Trophoblast cell (in vitro differentiated cells and primary cell): Measurements from ENCODE around the gene SRM.

Experiments
- DNase-seq, 2 donors: peaks; one replicate each; pipeline ENCODE4 v3.0.0-alpha.2; 2016
- H2AFZ ChIP-seq: 2 replicates; pipeline ENCODE4 v1.6.1; 2013; ENCODE audit warnings: low read length, moderate library complexity, mild to moderate bottlenecking; ENCODE audit not compliant: insufficient read depth, poor library complexity
- H2AK5ac ChIP-seq: 2 replicates; pipeline ENCODE4 v1.6.1; 2013; ENCODE audit warnings: mild to moderate bottlenecking, low read length
- H2BK120ac ChIP-seq: 2 replicates; pipeline ENCODE4 v1.6.1; 2013; ENCODE audit warnings: low read length, mild to moderate bottlenecking, moderate library complexity; ENCODE audit not compliant: insufficient read depth, poor library complexity
- H2BK12ac ChIP-seq: 2 replicates; pipeline ENCODE4 v1.6.1; 2013; ENCODE audit warnings: mild to moderate bottlenecking, low read length, moderate library complexity
- H2BK5ac ChIP-seq: 2 replicates; pipeline ENCODE4 v1.6.1; 2013; ENCODE audit warnings: low read length, low read depth, moderate library complexity, mild to moderate bottlenecking; ENCODE audit not compliant: poor library complexity
- H3K14ac ChIP-seq: 2 replicates; pipeline ENCODE4 v1.6.1; 2013; ENCODE audit warnings: mild to moderate bottlenecking, low read length
- H3K18ac ChIP-seq: 2 replicates; pipeline ENCODE4 v1.6.1; 2013; ENCODE audit warnings: mild to moderate bottlenecking, low read length
- H3K23ac ChIP-seq: 2 replicates; pipeline ENCODE4 v1.6.1; 2013; ENCODE audit warnings: low read length
- H3K27ac ChIP-seq: 2 replicates; pipeline ENCODE4 v1.5.1; 2013; ENCODE audit warnings: low read depth, mild to moderate bottlenecking, inconsistent platforms, low read length, moderate library complexity
- H3K27me3 ChIP-seq: 2 replicates; pipeline ENCODE4 v1.6.1; 2013; ENCODE audit warnings: inconsistent platforms, mild to moderate bottlenecking, low read length, moderate library complexity; ENCODE audit not compliant: insufficient read depth
- H3K36me3 ChIP-seq, 2 experiments: 1 replicate in 1 of 2; 2 replicates in 1 of 2; pipeline ENCODE4 v1.6.1; 2013; ENCODE audit warnings: low read length in 2 of 2, mild to moderate bottlenecking in 2 of 2, moderate library complexity in 1 of 2; ENCODE audit not compliant: insufficient read depth in 2 of 2, control insufficient read depth in 1 of 2
- H3K4ac ChIP-seq: 2 replicates; pipeline ENCODE4 v1.6.1; 2013; ENCODE audit warnings: low read depth, mild to moderate bottlenecking, low read length, moderate library complexity
- H3K4me1 ChIP-seq, 2 experiments: 1 replicate in 1 of 2; 2 replicates in 1 of 2; pipeline ENCODE4 v1.6.1; 2013; ENCODE audit warnings: low read length in 2 of 2, mild to moderate bottlenecking in 2 of 2, moderate library complexity in 1 of 2; ENCODE audit not compliant: insufficient read depth in 2 of 2, control insufficient read depth in 1 of 2
- H3K4me2 ChIP-seq: 2 replicates; pipeline ENCODE4 v1.6.1; 2013; ENCODE audit warnings: inconsistent platforms, mild to moderate bottlenecking, low read length, moderate library complexity
- H3K4me3 ChIP-seq: 2 replicates; pipeline ENCODE4 v1.5.1; 2013; ENCODE audit warnings: mild to moderate bottlenecking, low read depth, low read length, inconsistent platforms
- H3K79me1 ChIP-seq: one replicate; pipeline ENCODE4 v1.6.1; 2013; ENCODE audit warnings: low read length
- H3K79me2 ChIP-seq: 2 replicates; pipeline ENCODE4 v1.6.1; 2013; ENCODE audit warnings: low read length, mild to moderate bottlenecking; ENCODE audit not compliant: control insufficient read depth, insufficient read depth, poor library complexity
- H3K9ac ChIP-seq: 2 replicates; pipeline ENCODE4 v1.6.1; 2013; ENCODE audit warnings: mild to moderate bottlenecking, low read length
- H3K9me3 ChIP-seq: 2 replicates; pipeline ENCODE4 v1.6.1; 2013; ENCODE audit warnings: low read depth, mild to moderate bottlenecking, control low read depth, inconsistent platforms, low read length; ENCODE audit not compliant: insufficient read depth
- H4K12ac ChIP-seq: 2 replicates; pipeline ENCODE4 v1.6.1; 2013; ENCODE audit warnings: low read depth, mild to moderate bottlenecking, low read length, moderate library complexity
- H4K8ac ChIP-seq: 2 replicates; pipeline ENCODE4 v1.6.1; 2013; ENCODE audit warnings: low read depth, mild to moderate bottlenecking, low read length, moderate library complexity
- H4K91ac ChIP-seq: one replicate; pipeline ENCODE4 v1.6.1; 2013; ENCODE audit warnings: low read depth, mild to moderate bottlenecking, low read length, moderate library complexity
- WGBS: extraction: QIAGEN DNeasy Blood & Tissue Kit; methylation state at CpG from one replicate; pipeline ENCODE4 v1.1.7; 2013; ENCODE audit warnings: missing lambda C conversion rate; ENCODE audit not compliant: insufficient read length, insufficient coverage; ENCODE audit errors: extremely low coverage; 5-methylcytosine and 5-hydroxymethylcytosine counted together

The SRM gene

DNA sequence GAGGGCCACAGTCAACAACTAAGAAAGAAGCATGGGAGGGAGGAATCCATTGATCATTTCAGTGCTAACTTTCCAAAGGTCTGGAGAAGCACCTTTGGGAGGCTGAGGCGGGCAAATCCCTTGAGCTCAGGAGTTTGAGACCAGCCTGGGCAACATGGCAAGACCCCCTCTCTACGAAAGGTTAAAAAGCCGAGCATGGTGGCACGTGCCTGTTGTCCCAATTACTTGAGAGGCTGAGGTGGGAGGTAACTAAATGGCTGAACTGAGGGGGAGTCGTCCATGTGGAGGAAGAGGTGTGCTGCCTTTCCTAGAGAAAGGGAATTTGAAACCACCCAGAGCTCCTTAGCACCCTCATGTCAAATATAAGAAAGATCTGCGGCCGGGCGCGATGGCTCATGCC is 29.0 kb downstream of the SRM start:
- no peak overlapping the region for H2AFZ ChIP-seq
- H3K27ac ChIP-seq = no peak overlapping the region
- no peak overlapping the region for H3K4me2 ChIP-seq
- no peak overlapping the region for H3K23ac ChIP-seq
- H3K4ac ChIP-seq = no peak overlapping the region
- no peak overlapping the region for H4K91ac ChIP-seq
- no peak overlapping the region for H2BK5ac ChIP-seq
- no peaks in the 10 kb centered on the region for H3K4me1 ChIP-seq
- H4K12ac ChIP-seq = no peak overlapping the region
- no peak overlapping the region for H4K8ac ChIP-seq
- peaks cover 8 to 11% of the 10 kb centered on the region in 2 experiments for H3K36me3 ChIP-seq
- no peak for DNase-seq
- H2BK120ac ChIP-seq = no peak overlapping the region
- H2BK12ac ChIP-seq = no peak overlapping the region
- H3K79me2 ChIP-seq = no peaks in the 10 kb centered on the region
- no peak overlapping the region for H3K14ac ChIP-seq
- H3K9me3 ChIP-seq = no peaks in the 10 kb centered on the region
- WGBS = no CpG with 5 or more reads among the region's 9 CpGs
- H3K27me3 ChIP-seq = no peaks in the 10 kb centered on the region
- no peak overlapping the region for H3K4me3 ChIP-seq
- H3K79me1 ChIP-seq = no peaks in the 10 kb centered on the region
- H3K9ac ChIP-seq = no peak overlapping the region
- no peak overlapping the region for H2AK5ac ChIP-seq
- H3K18ac ChIP-seq = no peak overlapping the region

GRCh38 chr1:11028018-11028417 is 31.8 kb downstream of the SRM start:
- no peak overlapping the region for H4K91ac ChIP-seq
- no peak overlapping the region for H2BK5ac ChIP-seq
- no peak overlapping the region for H2AK5ac ChIP-seq
- H3K27me3 ChIP-seq = no peaks in the 10 kb centered on the region
- H4K12ac ChIP-seq = no peak overlapping the region
- no peak overlapping the region for H3K9ac ChIP-seq
- no peak overlapping the region for H3K23ac ChIP-seq
- no peaks in the 10 kb centered on the region for H3K79me2 ChIP-seq
- H3K4ac ChIP-seq = no peak overlapping the region
- no peak overlapping the region for H2BK12ac ChIP-seq
- H3K18ac ChIP-seq = no peak overlapping the region
- H4K8ac ChIP-seq = no peak overlapping the region
- no peak overlapping the region for H3K4me3 ChIP-seq
- H3K36me3 ChIP-seq = peaks cover 11 to 20% of the 10 kb centered on the region in 2 experiments
- no peaks in the 10 kb centered on the region for H3K9me3 ChIP-seq
- H3K4me1 ChIP-seq = no peaks in the 10 kb centered on the region
- no peak overlapping the region for H3K4me2 ChIP-seq
- WGBS = no CpG with 5 or more reads among the region's 3 CpGs
- no peak overlapping the region for H2BK120ac ChIP-seq
- H2AFZ ChIP-seq = no peak overlapping the region
- H3K79me1 ChIP-seq = no peaks in the 10 kb centered on the region
- DNase-seq = no peak
- no peak overlapping the region for H3K27ac ChIP-seq
- H3K14ac ChIP-seq = no peak overlapping the region

- H4K12ac ChIP-seq = no peak overlapping the region
- H3K27me3 ChIP-seq = no peaks in the 10 kb centered on the region
- no peak overlapping the region for H2AK5ac ChIP-seq
- no peaks in the 10 kb centered on the region for H3K4me1 ChIP-seq
- no peak overlapping the region for H2BK12ac ChIP-seq
- no peaks in the 10 kb centered on the region for H3K79me2 ChIP-seq
- H3K9me3 ChIP-seq = no peaks in the 10 kb centered on the region
- H3K4ac ChIP-seq = no peak overlapping the region
- H4K91ac ChIP-seq = no peak overlapping the region
- no peak for DNase-seq
- no peaks in the 10 kb centered on the region for H3K79me1 ChIP-seq
- H3K4me2 ChIP-seq = no peak overlapping the region
- no peak overlapping the region for H3K27ac ChIP-seq
- no peak overlapping the region for H3K14ac ChIP-seq
- H3K4me3 ChIP-seq = no peak overlapping the region
- WGBS = no CpG with 5 or more reads among the region's 6 CpGs
- H3K23ac ChIP-seq = no peak overlapping the region
- no peak overlapping the region for H3K18ac ChIP-seq
- H2BK5ac ChIP-seq = no peak overlapping the region
- H2BK120ac ChIP-seq = no peak overlapping the region
- no peak overlapping the region for H2AFZ ChIP-seq
- peaks cover 12 to 21% of the 10 kb centered on the region in 2 experiments for H3K36me3 ChIP-seq
- H3K9ac ChIP-seq = no peak overlapping the region
- H4K8ac ChIP-seq = no peak overlapping the region
Measured at GRCh38 chr1:11027316-11027715, 32.5 kb downstream of the SRM start.

DNA sequence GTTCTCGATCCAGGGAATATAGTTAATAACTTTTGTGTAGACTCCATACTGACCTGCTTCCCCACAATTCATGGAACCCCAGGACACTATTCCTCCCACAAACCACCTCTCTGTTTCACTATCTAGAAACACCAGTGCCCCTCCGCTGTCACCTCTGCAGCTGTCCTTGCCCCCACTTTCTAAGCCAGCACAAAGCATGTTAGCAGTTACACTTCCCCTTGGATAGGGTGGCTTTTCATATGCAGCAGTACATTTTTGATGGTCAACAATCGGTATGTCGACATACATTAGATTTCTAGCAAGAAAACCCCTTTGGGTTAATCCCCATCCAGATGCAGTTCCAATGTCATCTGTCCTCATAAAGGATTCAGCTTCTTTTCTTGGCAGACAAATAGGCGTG is 32.9 kb downstream of the SRM start:
- no peak overlapping the region for H3K9ac ChIP-seq
- no peaks in the 10 kb centered on the region for H3K9me3 ChIP-seq
- H3K79me1 ChIP-seq = no peaks in the 10 kb centered on the region
- H3K23ac ChIP-seq = no peak overlapping the region
- H3K27ac ChIP-seq = no peak overlapping the region
- H4K12ac ChIP-seq = no peak overlapping the region
- H3K4ac ChIP-seq = no peak overlapping the region
- H2AK5ac ChIP-seq = no peak overlapping the region
- no peak overlapping the region for H3K4me2 ChIP-seq
- H3K36me3 ChIP-seq = peaks cover 15 to 26% of the 10 kb centered on the region in 2 experiments
- no peak overlapping the region for H4K8ac ChIP-seq
- H2BK5ac ChIP-seq = no peak overlapping the region
- H2BK120ac ChIP-seq = no peak overlapping the region
- H3K27me3 ChIP-seq = no peaks in the 10 kb centered on the region
- no peak overlapping the region for H2AFZ ChIP-seq
- WGBS = no CpG with 5 or more reads among the region's 5 CpGs
- no peak for DNase-seq
- no peaks in the 10 kb centered on the region for H3K79me2 ChIP-seq
- no peak overlapping the region for H3K4me3 ChIP-seq
- H3K14ac ChIP-seq = no peak overlapping the region
- no peak overlapping the region for H2BK12ac ChIP-seq
- H3K4me1 ChIP-seq = no peaks in the 10 kb centered on the region
- no peak overlapping the region for H3K18ac ChIP-seq
- H4K91ac ChIP-seq = no peak overlapping the region
